ENCODE results near the gene LARGE1. TPM values are rescaled to one million over a fixed set of nuclear protein-coding genes. Genes with fewer than 3 reads are reported as not detected.

Gene LARGE1
- total RNA-seq, 1 donor from 2014 or later: 81.6 TPM

DNA sequence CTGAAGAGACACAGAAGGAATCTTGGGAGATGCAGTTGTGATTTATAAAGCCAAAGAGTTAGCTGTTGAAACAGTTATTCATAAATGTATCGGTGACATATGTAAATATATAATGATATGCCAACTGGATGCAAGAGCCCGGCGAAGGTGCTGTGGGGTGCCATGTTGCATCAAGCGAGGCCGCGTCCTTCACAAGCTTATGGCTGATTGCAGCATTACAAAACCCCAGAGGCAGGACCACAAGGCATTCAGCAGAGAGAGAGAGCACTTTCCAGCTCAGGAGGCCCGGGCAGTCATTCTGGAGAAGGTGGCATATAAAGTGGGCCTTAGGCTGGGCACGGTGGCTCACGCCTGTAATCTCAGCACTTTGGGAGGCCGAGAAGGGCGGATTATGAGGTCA is 65.6 kb downstream of the LARGE1 start:
- DNase-seq (ENCODE audit: low spot score): no peak

DNA sequence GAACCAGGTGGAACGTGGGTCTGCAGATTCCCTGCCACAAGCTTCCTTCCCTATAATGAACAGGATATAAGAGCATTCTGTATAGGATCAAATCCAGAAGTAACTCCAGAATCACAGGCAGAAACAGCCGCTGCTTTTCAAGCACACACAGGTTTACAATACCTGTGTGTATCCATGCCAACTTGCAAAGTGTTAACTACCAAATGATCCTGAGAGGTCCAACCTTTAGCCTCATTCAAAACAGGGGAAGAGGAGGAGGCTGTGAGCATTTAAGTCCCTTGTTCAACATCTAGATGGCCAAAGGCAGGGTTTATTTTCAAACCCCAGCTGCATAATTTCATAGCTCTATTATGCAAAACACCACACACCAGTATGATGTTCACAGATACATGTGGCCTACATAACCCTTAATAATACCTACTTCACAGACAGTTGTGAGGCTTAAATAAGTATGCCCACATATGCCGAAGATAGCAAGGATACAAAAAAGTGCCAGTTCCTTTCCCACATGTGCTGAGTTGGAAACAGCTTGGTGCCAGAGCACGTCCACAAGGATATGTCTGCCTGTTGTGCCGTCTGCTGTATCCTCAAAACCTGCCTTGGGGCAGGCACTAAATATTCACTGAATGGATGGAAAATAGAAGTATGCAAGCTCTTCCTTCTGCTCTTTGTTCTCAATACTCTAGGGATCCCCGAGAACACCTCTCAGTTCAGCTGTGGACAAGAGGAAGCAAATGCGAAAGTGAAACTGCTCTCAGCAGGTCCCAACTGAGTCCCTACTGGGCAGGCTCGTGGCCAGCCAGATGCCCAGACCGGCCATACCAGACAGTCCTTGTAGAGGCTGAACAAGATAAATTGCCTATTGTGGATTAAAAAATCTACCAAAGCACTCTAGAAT is 66.8 kb downstream of the LARGE1 start:
- DNase-seq (ENCODE audit: low spot score): peak; percentile 72

DNA sequence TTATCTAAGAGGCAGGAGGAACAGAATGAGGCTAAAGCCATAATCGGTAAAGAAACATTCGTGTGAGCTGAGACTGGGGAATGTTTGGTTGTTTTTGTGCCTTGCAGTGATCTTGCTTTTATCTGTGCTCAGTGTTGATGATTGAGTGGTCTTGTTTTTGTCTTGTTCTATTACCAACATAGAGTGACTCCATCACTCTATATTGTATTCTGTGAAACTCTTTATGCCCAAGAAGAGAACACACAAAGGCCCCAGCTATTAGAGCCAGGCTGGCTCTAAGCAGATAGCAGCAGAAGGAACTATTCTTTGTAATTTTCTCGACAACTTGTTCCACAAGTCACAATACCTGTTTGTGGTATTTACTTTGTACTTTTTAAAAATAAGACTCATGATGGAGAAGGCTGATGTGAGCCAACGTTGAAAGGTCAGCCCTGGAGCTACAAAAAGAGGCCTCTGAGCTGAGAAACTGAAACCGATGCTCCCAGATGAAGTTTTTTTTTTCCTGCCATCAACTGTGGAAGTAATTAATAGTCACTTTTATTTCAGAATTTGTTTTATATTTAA is 68.4 kb downstream of the LARGE1 start:
- DNase-seq (ENCODE audit: low spot score): no peak

DNA sequence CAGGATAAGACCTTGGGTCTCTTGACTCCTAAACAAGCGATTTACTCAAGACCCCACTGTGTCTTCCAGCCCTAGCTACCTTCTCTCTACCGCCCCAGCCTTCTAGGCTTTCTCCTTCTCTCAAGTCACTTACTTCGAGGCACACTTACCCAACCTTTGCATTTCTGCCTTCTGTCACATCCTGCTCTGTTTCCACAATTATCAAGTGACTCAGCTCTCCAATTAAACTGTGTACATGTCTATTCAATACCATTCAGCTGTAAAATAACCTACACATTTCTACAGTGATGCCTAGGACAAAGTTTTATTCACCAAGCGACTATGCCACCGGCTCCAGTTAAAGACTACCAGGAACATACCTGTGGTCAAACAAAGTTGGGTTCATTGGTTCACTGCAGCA is 69.0 kb downstream of the LARGE1 start:
- no peak for DNase-seq (ENCODE audit: low spot score)

DNA sequence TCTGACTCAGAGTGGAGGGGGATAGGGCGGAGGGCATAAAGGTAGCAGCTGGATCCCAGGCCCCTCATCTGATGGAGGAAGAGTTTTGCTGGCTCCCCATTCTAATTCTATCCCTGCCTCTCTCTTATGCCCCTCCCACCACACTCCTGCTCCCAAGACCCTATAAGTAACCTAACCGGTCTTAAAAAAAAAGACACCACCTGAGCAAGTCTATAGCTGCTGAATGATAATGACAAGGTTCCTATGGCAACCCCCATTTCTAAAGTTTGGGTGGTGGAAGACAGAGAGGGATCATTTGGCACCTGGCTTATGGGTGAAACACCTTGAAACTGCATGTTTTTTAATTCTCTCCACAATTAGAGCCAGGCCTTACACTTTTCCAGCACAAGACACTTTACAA is 69.6 kb downstream of the LARGE1 start:
- DNase-seq (ENCODE audit: low spot score): no peak

DNA sequence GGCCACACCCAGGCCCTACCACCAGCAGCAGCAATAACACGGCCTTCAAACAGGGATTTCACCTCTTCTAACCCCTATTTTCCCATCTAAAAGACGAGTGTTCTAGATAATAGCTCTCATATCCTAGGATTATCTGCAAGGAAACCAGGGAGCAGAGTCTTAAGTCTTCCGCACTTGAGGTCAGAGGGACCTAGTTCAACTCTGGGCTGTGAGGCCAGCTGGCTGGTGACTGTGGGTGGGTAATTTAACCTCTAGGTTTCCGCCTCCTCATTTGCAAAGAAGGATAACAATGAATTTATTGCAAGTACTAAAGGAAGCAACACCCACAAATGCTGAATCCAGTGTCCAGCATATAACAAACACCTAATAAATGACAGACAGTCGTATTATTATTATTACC is 70.1 kb downstream of the LARGE1 start:
- no peak for DNase-seq (ENCODE audit: low spot score)

DNA sequence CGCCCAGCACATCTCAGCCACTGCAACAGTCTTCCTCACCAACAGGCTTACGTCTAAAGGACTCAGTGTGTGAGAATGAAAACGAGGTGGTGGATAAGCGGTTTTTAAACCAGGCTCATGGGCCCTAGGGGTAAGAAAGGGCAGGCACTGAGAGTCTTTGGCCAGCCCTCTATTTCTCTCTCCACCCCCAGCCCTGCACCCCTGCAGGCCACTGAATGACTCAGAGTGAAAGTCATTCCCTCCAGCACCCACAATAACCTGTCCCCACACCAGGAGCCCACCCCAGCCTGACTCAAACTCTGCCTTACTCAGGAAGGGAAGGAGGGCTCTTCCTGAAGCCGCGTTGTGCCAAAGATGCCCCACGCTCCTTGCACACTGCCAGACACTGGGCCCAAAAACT is 72.0 kb downstream of the LARGE1 start:
- DNase-seq (ENCODE audit: low spot score): no peak

DNA sequence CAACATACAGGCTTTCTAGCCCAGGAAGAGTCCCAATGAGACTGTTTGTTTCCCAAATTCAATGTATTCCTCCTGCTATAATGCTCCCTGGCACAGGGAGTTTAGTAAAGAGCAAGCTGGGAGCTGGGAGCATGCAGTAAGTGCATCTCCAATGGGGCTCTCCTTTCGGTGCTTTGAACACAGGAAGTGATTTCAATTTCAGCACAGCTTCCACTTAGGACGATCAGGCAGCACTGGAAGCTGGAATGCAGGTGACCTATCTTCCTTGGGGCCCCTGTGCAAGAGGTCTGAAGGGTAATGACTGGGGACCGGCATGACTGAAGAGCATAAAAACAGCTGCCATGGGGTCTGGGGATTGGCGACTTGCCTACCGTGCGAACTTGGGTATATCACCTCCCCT is 76.0 kb downstream of the LARGE1 start:
- no peak for DNase-seq (ENCODE audit: low spot score)

DNA sequence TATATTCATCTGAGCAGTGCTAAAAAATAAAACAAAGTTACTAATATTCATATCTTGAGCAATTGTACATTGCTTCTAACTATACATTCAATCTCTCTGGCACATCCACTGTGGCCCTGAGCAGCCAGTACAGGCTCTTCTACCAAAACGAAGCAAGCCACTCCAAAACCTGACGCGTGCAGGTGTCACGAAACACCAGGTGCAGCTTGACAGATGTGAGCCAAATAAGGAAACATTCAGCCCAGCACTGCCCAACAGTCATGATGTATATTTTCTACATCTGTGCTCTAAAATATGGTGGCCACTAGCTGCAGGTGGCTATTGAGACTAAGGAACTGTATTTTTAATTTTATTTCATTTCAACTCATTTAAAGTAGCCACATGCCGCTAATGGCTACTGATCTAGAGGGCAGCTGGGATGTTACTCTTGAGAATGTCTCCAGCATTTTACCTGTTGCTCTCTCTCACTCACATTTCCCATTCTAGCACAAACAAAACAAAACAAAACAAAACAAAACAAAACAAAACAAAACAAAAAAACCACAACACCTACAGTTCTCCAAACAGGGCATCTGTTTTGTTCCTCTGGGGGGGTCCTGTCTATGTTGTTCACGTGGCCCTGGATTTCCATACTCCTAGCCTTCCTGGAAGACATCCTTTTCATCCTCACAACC is 77.7 kb downstream of the LARGE1 start:
- no peak for DNase-seq (ENCODE audit: low spot score)

DNA sequence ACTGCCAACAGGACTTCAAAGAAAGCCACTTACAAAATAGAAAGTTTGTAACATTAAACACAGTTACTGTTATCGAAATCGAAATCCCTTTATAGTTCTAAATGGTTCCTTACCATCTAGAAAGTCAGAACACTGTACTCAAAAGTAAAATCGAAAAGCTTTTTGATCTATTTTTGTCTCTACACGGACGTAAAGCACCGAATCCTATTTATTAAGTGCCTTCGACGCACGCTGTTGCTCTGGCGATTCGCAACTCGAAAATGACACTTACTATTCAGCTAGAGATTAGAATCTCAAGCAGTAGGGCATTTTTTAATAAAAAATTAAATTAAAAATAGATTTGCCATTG is 78.3 kb downstream of the LARGE1 start:
- DNase-seq (ENCODE audit: low spot score): no peak

DNA sequence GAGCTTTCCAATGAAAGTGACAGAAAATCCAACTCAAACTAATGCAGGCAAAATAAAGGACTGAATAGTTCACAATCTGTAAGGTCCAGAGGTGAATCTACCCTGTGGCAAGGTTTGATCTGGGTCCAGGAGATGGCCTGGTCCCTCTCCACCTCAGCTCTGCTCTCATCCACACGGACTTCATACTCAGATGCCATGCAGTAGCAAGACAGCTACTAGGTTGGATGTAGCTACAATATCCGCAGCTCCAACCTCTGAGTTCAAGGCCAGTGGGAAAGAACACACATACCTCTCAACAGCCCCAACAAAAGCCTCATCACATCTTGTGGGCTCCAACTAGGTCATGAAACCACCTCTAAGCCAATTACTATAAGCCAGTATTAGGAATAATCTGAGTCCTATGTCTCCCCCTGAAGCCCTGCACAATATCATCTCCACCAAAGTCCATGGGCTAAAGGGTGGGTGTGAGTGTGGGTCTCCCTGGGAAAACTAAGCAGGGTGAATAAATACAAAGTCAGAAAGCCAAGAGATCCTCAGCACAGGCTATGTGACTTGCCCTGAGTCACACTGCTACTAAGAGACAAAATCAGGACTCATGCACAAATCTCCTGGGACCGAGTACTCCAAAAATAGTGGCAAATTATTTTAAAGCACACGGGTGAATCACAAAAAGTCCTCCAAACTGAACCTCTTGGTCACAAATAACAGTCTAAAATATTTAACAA is 78.8 kb downstream of the LARGE1 start:
- DNase-seq (ENCODE audit: low spot score): no peak

DNA sequence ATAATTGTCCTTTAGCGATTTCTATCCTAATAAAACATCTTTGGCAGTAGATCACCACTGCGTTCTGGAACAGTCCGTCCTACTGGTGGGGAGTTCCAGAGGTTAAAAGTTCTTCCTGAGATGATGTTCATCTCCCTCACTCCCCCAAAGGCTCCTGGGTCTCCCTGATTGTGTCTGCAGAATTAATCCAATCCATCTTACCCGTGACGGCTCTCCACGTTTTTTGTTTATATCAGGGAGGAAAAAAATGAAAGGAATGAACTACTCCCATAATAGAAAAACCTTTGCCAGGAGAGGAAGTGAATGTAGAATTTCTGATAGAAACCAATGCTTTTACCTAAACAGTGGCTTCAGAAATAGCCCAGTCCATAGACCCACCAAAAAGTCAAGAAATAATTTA is 81.6 kb downstream of the LARGE1 start:
- no peak for DNase-seq (ENCODE audit: low spot score)

DNA sequence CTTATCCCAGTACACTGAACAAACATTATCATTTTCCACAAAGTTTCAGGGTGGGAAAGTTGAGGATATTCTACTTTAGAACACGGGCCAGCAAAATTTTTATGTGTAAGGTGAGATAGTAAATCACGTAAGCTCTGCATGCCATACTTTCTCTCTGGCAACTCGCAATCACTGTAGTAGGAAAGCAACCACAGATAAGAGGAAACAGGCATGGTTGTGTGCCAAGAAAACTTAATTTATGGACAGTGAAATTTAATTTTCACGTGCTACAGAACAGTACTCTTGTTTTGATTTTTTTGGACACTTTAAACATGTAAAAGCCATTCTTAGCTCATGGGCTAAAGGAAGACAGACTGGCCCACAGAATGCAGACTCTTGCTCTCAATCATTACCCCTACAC is 82.5 kb downstream of the LARGE1 start:
- no peak for DNase-seq (ENCODE audit: low spot score)

DNA sequence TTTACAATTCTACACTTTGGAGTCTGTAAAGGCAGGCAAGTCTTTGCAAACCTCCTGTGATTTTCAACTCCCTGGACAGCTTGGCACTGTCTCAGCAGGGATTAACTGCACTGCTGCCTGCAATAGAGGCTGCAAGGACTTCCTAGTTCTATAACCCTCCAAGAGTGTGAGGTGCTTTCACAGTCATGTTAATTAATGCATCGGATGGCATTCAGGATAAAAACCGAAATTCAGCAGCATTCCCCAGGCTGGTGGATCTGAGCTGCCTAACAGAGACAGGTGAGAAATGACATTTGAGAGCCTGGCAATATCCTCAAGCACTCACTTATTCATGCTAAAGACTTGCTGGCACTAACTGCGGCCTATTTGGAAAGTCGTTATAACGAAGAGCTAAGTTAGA is 85.0 kb downstream of the LARGE1 start:
- DNase-seq (ENCODE audit: low spot score): no peak

DNA sequence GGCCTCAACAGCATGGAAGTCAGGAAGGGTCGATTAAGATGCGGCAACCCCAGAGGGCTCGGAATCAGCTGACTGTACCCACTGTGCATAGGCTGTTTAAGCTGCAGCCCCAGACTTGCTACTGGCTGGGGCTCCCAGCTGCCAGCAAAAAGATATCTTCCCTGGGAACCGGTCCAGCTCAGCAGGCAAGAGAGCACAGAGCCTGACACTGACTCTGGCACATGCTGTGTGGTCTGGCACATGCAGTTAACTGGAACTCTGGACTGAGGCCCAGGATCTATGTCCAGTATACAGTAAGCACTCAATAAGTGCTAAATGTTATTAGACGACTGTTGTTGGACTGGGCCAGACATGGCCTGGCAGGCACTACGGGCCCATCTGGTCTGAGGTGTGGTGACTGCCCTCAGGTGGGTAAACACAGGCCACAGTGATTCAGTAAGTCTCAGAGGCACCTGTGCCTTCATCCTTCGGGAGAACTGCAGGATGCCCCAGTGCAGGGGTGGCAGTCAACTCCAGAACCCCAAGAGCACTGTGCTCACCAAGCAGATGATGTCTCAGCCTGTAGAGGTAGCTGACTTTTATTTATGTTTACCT is 87.6 kb downstream of the LARGE1 start:
- no peak for DNase-seq (ENCODE audit: low spot score)

DNA sequence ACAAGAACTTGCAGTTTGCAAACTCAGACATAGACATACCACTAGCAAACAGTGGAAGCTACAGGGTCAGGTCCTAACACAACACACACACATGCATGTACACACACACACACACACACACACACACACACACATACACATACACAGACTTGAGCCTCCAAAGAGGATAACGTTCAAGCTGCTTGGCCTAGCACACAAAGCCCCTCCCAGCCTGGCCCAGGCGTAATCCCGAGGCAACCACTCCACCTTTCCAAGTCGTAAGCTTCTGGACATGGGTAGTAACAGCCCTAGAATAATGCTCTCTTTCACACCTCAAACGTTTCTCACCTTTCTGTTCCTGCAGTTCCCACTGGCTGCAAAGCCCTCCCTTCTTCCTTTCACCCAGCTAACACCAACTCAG is 88.6 kb downstream of the LARGE1 start:
- DNase-seq (ENCODE audit: low spot score): no peak

DNA sequence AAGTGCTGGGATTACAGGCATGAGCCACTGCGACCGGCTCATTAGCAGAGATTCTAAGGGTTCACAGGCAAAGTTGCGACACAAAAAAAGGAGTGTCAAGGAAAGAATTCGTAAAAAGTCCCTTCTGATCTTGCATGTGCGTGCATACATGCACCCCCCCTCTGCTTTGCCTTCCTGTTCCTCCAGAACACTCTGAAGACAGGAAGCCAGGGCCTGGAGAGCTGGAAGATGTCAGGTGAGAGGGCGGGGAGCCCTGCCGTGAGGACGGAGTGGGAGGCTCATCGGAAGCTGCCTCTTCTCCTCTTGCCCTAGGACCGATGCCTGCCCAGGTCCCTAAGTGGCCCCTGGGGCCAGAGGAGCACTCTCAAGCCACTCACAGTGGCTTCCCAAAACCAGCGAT is 89.1 kb downstream of the LARGE1 start:
- no peak for DNase-seq (ENCODE audit: low spot score)

DNA sequence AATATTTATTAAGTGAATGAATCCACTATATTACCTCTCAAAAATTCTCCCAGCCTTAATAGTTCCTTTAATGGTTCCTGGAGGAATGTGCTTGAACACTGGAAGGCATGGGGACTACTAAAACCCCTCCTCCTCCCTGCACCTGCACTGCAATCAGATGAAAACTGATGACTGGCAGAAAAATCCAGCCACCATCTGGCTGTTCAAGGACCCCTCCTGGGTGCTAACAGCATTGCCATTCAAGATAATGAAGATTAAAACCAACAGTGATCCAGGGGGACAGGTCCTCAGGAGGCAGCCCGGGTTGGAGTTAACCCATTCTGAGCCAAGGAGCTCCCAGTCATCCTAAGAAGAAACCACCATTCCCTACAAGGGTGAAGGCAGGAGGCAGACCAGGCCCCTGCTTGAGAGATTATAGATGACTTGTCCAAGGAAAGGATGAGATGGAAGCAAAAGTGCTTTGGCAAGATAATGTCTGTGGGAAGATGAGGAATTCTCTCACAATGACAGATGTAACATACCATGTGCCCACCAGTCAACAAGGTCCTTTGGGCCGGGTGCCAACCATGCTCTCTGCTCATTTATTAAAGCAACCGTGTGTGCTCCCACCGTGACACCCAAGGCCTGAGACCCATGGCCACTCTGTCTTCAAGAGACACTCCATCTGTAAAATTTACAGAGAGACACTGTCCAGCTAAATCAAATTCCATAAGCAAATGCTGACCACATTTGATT is 90.6 kb downstream of the LARGE1 start:
- no peak for DNase-seq (ENCODE audit: low spot score)

DNA sequence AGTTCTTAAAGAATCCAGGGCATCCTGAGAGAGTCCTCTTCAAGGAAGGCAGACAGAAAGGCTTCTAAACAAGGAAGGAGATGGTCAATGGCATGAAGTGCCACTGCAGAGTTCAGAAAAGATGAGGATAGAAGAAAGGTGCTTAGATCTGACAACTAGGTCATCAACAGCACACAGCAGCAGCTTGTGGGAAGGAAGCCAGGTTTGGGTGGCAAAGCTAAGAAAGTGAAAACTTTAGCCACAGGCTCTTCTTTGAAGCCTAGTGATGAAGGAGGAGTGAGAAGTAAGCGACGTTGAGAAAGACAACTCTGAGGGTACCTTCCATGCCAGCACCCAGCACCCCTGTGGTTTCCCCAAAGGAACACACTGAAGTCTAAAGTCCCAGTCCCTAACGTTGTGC is 92.0 kb downstream of the LARGE1 start:
- DNase-seq (ENCODE audit: low spot score): no peak

DNA sequence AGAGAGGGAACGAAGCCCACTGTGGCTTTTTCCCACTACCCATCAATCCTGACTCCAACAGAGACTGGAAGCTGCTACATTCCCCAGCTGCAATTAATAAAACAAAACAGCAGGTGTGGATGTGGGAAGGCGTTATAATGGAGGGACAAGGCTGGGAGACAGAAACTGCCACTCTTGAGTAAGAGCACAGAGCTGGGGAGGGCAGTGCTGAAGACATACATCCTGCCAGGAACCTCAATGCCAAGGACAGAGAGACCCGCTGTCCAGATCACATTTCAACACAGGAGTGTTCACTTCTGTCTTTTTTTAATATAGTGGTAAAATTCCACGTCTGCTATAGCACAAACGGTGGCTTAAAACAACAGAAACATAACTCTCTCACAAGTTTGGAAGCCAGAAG is 94.5 kb downstream of the LARGE1 start:
- DNase-seq (ENCODE audit: low spot score): no peak

DNA sequence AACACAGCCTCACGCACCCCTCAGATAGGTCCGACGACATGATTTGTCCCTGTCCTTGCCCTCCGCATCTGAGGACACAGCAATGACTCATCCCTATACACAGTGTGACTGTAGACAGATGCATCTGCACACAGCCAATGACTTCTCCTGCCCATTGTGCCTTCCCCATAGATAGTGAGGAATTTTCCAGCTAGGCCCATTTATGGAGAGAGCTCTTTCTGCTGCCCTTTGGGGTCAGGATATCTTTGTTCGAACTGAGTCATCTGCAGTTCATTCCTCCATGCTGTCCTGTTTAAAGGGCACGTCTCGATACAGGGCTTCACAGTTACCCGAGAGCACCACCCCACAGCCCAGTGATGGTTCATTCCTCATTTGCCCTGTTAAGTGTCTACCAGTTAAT is 96.7 kb downstream of the LARGE1 start:
- no peak for DNase-seq (ENCODE audit: low spot score)

Measured in ureter (tissue), 1 donor.